CD4-positive, alpha-beta T cell treated with Interleukin-6 at 100 ng/mL for 8 hours (primary cell): ENCODE measurements around the gene CISH.

Experiments used
- DNase-seq: peaks from one replicate; pipeline ENCODE4 v3.0.0-alpha.2; 2020; ENCODE audit warnings: mixed read lengths, low spot score

The CISH gene

DNA sequence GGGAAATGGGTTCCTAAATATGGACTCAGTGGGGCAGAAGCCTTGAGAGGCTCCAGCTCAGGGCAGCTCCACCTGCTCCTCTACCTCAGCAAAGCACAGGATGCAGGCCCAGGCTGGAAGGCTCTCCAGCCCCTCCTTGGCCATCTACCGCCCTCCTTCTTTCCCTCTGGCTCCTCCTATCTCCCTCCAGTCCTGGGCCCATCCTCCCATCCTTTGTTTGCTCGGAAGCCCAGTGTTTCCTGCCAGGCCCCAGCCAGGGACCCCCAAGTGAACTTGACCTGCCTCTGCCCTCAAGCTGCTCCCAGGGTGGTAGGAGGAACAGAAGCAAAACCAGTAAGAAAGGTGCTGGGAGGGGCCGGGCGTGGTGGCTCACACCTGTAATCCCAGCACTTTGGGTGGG lies 25.4 kb upstream of the CISH start:
- DNase-seq: no peak

GRCh38 chr3:50635066-50635465 lies 23.5 kb upstream of the CISH start:
- DNase-seq: no peak

GRCh38 chr3:50633230-50633790 lies 21.7 kb upstream of the CISH start:
- no peak for DNase-seq

DNA sequence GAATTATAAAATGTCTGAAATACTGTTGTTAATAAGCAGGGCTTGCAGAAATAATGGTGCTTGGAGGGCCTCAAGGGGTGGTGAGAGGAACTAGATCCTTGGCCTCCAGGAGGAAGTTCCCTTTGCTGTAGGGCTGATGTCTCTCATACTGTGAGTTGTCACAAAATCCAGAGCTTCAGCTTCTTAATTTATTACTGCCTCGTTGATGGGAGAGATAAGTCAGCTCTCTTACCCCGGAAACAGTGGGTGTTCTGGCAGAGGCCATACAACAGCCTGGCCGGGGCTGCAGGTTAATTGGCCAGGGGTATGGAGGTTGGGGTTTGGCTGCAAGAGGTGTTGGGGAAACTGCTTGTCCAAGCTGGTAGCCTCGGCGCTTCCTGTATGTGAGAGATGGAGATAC lies 20.9 kb upstream of the CISH start:
- DNase-seq: no peak

- DNase-seq: no peak
Observed at GRCh38 chr3:50630877-50631276, 19.3 kb upstream of the CISH start.

- DNase-seq: no peak
Observed at GRCh38 chr3:50630394-50630793, 18.8 kb upstream of the CISH start.

- DNase-seq: no peak
Observed at GRCh38 chr3:50628601-50629000, 17.0 kb upstream of the CISH start.

DNA sequence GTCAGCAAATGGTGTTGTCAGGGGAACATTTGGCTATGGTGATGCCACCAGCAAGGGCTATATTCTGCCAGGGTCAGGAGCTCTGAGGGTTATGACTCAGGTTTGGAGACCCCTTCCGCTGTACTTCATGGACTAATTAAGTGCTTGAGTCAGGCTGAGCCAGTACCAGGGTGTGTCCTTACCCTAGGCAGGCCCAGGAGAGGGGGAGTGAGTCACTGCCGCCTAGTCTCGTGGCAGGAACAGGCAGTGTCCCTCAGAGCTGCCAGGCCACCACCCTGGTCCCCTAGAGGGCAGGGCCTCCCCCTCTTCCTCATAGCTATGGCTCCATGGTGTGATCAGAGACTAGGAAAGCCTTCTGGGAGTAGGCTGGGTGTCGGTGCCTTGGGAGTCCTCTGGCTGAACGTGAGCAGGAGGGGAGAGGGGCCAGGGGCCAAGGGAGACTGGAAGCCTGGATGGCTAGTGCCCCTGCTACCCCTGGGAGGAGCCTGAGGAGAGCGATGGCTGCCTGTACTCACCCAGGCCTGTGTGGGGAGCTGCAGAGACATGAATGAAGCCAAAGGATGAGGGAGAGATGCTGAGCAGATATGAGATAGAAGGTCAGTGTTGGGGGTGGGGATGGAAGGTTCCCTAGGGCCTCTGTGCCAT lies 16.0 kb upstream of the CISH start:
- DNase-seq: no peak

GRCh38 chr3:50626401-50626800 lies 14.8 kb upstream of the CISH start:
- DNase-seq: no peak

DNA sequence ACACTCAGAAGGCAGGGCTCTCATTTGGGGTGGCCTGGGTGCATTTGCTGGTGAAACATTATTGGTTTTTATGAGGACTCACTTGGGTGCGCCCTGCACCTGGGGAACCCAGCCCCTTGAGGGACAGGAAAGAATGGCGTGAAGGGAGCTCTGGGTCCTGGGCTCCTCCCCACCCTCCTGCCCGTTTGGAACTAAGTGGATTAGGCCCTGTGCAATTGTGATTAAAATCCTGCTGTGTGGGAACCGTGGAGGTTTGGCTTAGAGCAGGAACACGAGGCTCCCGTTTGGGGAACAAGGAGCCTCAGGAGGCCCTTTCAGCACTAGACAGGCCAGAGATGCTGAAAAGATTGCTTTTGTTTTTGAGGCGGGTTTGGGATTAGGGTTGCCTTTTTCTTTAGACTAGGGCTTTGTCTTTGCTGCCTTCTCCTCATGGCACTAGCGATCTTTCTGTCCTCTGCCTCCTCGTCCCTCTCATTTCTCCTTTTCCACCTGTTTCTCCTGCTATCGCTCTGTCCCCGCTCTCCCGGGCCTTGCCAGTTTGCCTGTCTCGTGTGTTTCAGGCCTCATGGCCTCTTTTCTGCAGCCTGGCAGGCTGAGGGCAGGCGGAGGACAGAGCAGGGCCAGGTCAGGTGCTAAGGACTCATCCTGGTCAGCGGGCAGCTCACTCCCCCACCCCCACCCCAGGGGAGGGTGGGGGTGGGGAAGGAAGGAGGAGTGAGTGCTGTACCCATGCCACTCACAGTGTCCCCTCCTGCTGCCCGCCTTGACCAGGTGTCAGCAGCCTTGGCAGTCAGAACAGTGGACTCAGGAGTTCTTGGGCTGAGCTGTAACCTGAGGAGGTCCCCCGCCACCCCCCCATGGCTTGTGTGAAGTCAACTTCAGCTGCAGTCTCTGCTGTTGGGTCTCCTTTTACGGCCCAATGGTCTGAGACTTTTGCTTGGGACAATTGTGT lies 13.9 kb upstream of the CISH start:
- DNase-seq: no peak

DNA sequence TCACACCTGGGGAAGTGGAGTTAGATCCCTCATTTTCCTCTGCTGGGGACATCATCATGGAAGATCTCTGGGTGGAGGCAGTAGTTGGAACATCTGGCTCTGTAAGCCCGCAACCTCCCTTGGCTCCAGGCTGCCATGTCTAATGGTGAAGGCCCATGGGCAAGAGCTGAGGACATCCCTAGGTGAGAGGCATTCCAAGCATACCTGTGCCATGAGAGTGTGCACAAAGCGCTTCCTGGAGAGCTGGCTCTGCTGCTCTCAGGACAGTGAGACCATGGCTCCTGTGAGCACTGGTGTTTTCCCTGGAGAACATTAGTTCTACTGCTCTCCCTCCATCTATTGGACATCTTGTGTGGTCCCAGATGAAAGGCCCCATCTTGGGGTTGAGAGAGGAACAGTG lies 13.1 kb upstream of the CISH start:
- DNase-seq: no peak

DNA sequence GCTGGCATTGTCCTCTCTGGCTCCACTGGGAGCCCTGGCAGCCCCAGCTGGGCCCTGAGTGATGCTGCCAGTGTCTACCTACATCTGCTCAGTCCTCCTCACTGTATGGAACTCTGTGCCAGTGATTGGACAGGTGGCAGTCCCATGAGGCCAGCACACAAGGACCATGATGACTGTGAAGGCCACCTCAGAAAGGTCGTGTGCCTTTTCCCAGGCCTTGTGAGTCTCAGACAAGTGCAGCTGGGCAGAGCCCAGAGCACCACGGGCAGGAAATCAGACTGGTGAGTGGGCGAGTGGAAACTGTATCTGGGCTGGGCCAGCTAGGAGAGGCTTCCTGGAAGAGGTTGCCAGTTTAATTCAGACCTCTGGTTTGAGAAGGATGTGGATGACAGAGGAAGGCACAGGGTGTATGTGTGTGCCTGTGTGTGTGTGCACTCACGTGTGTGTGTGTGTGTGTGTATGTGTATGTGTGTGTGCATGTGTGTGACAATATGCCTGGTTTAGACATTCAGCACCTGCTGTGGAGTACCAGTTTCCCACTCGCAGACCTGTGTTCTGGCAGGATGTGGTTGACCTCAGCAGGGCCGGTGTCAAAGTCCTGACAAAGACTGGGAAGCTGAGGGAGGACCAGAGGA lies 12.4 kb upstream of the CISH start:
- DNase-seq: peak; percentile 47

DNA sequence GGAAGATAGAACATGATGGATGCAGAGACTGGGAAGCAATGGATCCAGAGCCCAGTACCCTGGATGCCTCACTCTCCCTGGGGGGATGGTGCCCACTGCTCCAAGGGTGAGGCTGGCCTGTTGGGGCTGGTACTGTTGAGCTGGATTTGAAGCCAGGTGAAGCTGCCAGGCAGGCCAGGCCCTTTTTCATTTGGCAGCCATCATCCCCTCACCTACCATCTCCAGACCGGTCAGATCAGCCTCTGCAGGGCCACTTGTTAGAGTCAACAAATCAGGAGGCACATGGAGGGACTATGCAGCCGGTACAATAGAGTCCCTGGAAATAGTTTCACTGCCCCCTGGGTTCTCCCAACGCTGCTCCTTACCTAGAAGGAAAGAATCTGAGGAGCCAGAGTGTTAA lies 11.3 kb upstream of the CISH start:
- no peak for DNase-seq

DNA sequence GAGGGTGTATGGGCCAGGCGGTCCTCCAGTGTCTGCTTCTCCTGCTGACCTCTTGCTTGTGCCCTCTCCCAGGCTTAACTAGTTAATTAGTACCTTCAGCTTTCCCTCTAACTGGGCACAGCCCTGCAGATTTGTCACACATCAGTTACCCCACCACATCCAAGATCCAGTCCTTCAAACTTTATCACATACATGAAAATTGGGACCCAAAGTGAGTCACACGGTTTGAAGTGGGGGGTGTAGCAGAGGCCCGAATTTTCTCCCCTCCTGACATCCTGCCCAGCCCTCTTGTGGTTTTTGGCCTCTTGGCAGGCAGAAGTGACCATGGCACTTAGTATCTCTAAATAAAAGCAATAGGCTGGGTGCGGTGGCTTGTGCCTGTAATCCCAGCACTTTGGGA lies 9.2 kb upstream of the CISH start:
- no peak for DNase-seq

GRCh38 chr3:50620420-50620819 lies 8.8 kb upstream of the CISH start:
- no peak for DNase-seq

DNA sequence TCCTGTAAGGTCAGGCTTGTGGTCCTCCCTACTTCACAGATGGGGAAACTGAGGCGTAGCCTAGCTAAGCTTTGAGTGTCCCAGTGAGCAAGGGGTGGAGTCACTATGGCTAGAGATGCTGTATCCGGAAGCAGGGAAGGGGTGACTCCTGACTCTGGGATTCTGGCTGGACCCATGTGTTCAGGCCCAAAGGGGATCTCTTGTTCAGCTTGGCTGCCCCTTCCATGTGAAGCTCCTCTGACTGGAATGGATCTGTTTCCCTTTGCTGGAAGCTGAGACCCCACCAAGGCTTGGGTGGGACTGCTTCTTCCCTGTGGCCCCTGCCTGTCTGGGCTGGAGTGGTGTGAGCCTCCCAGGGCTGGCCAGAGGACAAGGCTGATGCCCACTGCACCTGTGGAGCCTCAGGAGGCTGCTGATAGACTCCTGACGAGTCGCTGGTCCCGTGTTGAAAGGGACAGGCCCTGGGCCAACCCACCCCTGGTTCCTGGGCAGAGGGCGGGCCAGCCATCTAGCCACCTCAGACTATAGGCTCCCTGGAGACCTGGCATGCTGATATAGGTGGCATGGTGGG lies 6.4 kb upstream of the CISH start:
- DNase-seq: no peak

GRCh38 chr3:50617096-50617791 lies 5.7 kb upstream of the CISH start, which contains the start of gene MAPKAPK3:
Gene MAPKAPK3, plus strand, starts transcription at chr3:50617151. Its CDS starts 415 bp downstream, at chr3:50617566.
- DNase-seq: no peak

- DNase-seq: peak; percentile 93
Observed at GRCh38 chr3:50616770-50617095, 5.2 kb upstream of the CISH start.

- DNase-seq: peak; percentile 83
Observed at GRCh38 chr3:50616003-50616769, 4.6 kb upstream of the CISH start.

GRCh38 chr3:50615190-50615589 lies 3.6 kb upstream of the CISH start:
- DNase-seq: no peak
